Stimulated activated CD8-positive, alpha-beta memory T cell treated with anti-CD3 and anti-CD28 coated beads, Interleukin-4, amount 100 ng/mL, for 4 hours (primary cell): ENCODE data around the gene ADD3.

Experiments used
- DNase-seq, 2 donors: peaks; one replicate each; pipeline ENCODE4 v3.0.0-alpha.2; 2020; ENCODE audit warnings: low read depth in 2 of 2, low spot score in 1 of 2

The ADD3 gene

DNA sequence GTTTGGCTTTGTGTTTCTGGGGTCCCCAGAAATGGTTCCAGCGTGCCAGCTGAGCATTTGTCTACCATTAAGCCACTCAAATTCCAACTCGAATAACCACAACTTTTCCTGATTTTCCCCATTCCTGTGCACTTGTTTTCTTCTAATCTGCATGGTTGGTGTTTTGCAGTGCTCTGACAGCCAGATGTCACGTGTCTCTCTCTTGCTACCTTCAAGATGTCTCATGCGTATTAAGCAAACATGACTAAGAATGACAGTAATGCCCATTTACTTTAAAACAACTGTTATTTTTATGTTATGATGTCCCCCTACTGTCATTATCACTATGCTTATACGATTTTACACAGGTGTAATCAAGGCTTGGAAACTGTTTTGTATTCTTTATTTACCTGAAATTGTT, 164.4 kb downstream of the ADD3 start:
- DNase-seq = no peak

DNA sequence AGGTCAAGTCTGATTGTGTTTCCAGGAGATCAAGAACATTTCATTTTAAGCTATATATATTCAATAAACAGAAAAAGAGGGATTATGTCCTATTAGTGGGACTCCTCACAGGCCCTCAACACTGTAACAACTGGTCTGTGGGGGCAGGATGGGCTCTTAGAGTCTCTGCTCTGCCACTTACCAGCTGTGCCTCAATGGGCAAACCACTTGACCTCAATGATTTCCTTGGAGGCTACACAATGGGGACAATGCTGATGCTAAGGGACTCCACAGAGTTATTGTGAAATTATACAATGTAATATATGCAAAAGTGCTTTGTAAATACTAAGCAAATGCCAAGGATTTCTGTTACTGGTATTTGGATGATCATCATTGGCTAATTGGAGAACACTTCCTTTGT, 166.4 kb downstream of the ADD3 start:
- DNase-seq = no peak

DNA sequence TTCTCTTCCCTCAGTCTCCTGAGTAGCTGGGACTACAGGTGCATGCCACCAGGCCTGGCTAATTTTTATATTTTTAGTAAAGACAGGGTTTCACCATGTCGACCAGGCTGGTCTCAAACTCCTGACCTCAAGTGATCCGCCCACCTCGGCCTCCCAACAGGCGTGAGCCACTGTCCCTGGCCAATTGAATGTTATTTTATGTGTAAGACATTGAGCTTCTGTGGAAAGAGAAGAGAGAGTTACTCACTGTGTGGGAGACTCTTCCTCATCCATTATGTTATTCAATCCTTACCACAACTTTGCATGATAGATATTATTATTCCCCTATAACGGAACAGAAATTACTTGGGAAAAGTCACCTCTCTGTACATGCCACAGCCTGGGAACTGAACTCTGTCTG, 167.0 kb downstream of the ADD3 start:
- DNase-seq = no peak

DNA sequence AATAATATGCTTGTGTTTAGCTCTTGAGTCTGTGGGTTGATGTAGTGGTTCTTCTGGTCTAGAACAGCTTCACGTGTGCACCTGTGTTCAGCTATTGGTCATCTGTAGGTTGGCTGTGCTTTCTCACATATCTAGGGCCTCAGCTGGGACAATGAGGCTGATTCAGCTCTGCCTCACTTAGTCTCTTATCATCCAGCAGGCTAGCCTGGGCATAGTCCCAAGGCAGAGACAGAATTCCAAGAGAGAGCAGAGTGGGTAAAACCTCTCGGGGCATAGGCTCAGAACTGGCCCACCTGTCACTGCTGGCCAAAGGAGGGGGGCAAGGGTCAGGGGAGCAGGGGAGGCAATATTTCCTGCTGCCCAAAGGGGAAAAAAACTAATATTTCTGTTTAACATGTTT, 167.6 kb downstream of the ADD3 start:
- DNase-seq = no peak

DNA sequence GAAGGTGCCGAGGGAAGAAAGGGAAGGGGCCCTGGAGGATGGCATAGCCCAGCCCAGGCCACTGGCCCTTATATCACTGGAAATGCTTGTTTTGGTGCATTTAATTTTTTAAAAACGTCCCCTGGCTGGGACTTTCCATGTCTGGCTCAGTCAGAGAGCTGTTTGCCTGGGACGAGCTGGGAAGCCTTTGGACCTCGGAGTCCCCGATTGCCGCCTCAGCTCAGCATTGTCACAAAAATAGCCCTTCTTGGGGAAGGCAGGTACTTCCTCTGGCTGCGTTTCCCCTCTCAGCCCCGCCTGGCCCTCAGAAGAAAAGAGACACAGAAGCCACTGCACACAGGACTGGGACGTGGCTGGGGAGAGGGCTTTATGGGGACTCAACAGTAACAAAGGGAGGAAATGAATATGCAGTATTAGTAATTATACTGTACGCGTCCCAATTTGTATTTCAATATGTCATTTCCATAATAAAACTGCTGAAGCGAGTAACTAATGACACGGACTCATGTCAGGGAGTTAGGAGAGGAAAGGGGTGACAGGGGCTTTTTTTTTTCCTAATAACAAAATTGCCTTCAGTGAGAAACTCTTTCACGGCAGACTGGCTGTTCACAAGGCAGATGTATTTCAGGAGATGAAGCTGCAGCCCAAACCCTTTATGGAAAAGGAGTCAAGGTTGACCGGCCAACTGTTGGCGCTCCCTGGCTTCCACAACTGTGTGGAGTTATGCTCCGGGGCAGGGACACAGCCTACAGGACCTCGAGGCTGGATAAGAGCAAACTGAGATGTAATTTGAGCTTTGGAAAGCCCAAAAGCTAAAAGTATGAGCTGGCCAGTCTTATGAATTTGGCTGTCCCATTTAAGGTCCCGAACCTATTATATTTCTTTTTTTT, 168.6 kb downstream of the ADD3 start:
- DNase-seq = no peak

DNA sequence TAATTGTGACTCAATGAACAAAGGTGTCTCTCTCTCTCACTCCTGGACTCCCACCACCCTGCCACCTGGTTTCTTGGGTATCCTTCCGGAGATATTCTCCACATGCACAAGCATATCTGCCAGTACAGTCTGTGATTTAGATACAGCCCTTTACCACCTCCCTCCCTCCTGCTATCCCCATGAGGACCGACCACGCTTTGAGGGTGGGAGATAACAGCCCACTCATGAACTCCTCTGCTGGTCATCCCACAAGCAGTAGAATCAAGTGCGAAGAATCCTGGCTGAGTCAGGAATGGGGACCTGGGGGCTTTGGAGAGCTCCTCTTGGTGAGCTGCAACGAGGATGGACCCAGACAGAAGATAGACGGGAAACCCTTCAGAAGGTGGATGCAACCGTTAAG, 171.4 kb downstream of the ADD3 start:
- DNase-seq = no peak

DNA sequence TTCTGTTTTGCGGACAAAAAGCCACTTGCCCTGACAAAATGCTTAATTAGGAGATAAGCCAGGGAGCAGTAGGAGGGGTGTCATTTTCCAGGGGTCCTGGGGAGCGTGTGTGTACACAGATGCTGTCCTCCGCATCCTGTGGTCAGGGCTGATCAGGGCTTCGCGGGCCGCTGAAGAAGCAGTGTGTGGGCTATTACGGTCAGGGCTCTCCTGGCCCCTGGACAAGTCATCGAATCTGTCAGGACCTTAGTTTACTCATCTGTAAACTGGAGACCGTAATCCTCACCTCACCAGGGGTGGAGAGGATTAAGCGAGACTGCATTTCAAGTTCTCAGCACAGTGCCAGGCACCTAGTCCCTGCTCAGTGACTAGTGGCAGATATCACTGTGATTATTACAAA, 173.7 kb downstream of the ADD3 start:
- DNase-seq = no peak

DNA sequence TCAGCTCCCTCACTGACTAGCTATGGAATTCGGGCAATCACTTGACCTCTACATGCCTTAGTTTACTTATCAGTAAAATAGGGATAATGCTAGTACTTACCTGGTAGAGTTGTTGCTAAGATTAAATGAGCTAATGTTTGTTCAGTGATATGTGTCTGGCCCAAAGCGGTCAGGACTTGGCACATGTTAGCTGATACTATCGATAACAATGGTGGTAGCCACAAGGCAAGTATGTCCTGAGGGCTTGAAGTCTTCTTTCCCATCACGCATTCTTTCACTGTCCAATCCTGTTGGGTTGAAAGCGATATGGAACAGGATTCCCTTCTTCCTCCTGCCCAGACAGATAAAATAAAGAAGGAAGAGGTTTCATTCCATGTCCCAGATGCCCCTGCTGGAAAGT, 174.1 kb downstream of the ADD3 start:
- DNase-seq = no peak

DNA sequence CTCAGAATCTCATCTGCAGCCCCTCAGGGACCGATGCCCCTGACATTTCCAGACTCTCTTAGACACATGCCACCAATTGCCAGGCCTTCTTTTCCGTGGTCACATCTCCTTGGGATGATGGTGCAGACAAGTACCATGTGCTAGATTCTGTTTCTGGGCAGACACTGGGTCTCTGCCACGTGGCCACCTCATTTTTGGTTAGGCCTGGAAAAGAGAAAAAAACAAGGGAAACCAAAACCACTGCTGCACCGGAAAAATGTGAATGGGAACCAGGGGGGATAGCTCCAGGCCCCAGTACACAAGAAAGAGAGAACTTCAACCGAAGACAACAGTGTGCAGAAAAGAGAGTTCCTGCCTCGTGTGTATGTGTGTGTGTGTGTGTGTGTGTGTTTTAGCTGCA, 176.6 kb downstream of the ADD3 start:
- no peak for DNase-seq
